Measurements from ENCODE around the gene NUTM2B. TPM values are rescaled to one million over a fixed set of nuclear protein-coding genes. Genes with fewer than 3 reads are reported as not detected.
"Not testable (repeated sequence)": the region's sequence is repeated elsewhere in the genome, so short reads cannot be mapped to it uniquely, and the experiment has no call there.

The NUTM2B gene
- 0.85 TPM for polyA plus RNA-seq (2013, experiment 1 of 2)
- polyA plus RNA-seq (2013, experiment 2 of 2) = 0.51 TPM

- no CpG with 5 or more reads among the region's 3 CpGs for WGBS, 2 experiments (ENCODE audit: insufficient coverage in 2 of 2)
- H3K36me3 ChIP-seq (ENCODE audit: control insufficient read depth, insufficient read depth, low read length); H3K27ac ChIP-seq (ENCODE audit: low read depth, low read length, severe bottlenecking); H3K9me3 ChIP-seq (ENCODE audit: control insufficient read depth, low read length); H3K4me3 ChIP-seq (ENCODE audit: extremely low read depth, insufficient read depth, low read length, poor library complexity, severe bottlenecking); H3K4me1 ChIP-seq (ENCODE audit: control insufficient read depth, insufficient read depth, low read length, poor library complexity, severe bottlenecking): not testable (repeated sequence)
Observed at GRCh38 chr10:79702927-79703326, at the start of gene NUTM2B. Gene NUTM2B, plus strand, starts transcription at chr10:79703227. Its CDS starts 383 bp downstream, at chr10:79703610.

- H3K27ac ChIP-seq (ENCODE audit: low read depth, low read length, severe bottlenecking); H3K36me3 ChIP-seq (ENCODE audit: control insufficient read depth, insufficient read depth, low read length); H3K4me1 ChIP-seq (ENCODE audit: control insufficient read depth, insufficient read depth, low read length, poor library complexity, severe bottlenecking); H3K9me3 ChIP-seq (ENCODE audit: control insufficient read depth, low read length); H3K4me3 ChIP-seq (ENCODE audit: extremely low read depth, insufficient read depth, low read length, poor library complexity, severe bottlenecking): not testable (repeated sequence)
Observed at GRCh38 chr10:79663287-79663686, 39.7 kb upstream of the NUTM2B start.

- H3K4me1 ChIP-seq (ENCODE audit: control insufficient read depth, insufficient read depth, low read length, poor library complexity, severe bottlenecking); H3K4me3 ChIP-seq (ENCODE audit: extremely low read depth, insufficient read depth, low read length, poor library complexity, severe bottlenecking); H3K9me3 ChIP-seq (ENCODE audit: control insufficient read depth, low read length); H3K27ac ChIP-seq (ENCODE audit: low read depth, low read length, severe bottlenecking); H3K36me3 ChIP-seq (ENCODE audit: control insufficient read depth, insufficient read depth, low read length): not testable (repeated sequence)
- 88 to 96% methylated on average over 3 to 4 of the region's 4 CpGs for WGBS, 2 experiments (ENCODE audit: insufficient coverage in 2 of 2)
Observed at GRCh38 chr10:79664686-79665085, 38.3 kb upstream of the NUTM2B start.

- no CpG with 5 or more reads among the region's 1 CpG for WGBS, 2 experiments (ENCODE audit: insufficient coverage in 2 of 2)
- not testable (repeated sequence) for H3K36me3 ChIP-seq (ENCODE audit: control insufficient read depth, insufficient read depth, low read length); H3K9me3 ChIP-seq (ENCODE audit: control insufficient read depth, low read length); H3K27ac ChIP-seq (ENCODE audit: low read depth, low read length, severe bottlenecking); H3K4me1 ChIP-seq (ENCODE audit: control insufficient read depth, insufficient read depth, low read length, poor library complexity, severe bottlenecking); H3K4me3 ChIP-seq (ENCODE audit: extremely low read depth, insufficient read depth, low read length, poor library complexity, severe bottlenecking)
Observed at GRCh38 chr10:79669248-79669788, 33.7 kb upstream of the NUTM2B start.

- H3K36me3 ChIP-seq (ENCODE audit: control insufficient read depth, insufficient read depth, low read length); H3K27ac ChIP-seq (ENCODE audit: low read depth, low read length, severe bottlenecking); H3K9me3 ChIP-seq (ENCODE audit: control insufficient read depth, low read length); H3K4me3 ChIP-seq (ENCODE audit: extremely low read depth, insufficient read depth, low read length, poor library complexity, severe bottlenecking); H3K4me1 ChIP-seq (ENCODE audit: control insufficient read depth, insufficient read depth, low read length, poor library complexity, severe bottlenecking): not testable (repeated sequence)
- 100% methylated on average over 1 of the region's 2 CpGs; no CpG with 5 or more reads in 1 of the 2 experiments for WGBS, 2 experiments (ENCODE audit: insufficient coverage in 2 of 2)
Observed at GRCh38 chr10:79674878-79675277, 28.1 kb upstream of the NUTM2B start.

GRCh38 chr10:79683026-79683883 is 19.8 kb upstream of the NUTM2B start:
- WGBS, 2 experiments (ENCODE audit: insufficient coverage in 2 of 2) = 92 to 93% methylated on average over 15 to 16 of the region's 20 CpGs
- not testable (repeated sequence) for H3K9me3 ChIP-seq (ENCODE audit: control insufficient read depth, low read length); H3K27ac ChIP-seq (ENCODE audit: low read depth, low read length, severe bottlenecking); H3K4me1 ChIP-seq (ENCODE audit: control insufficient read depth, insufficient read depth, low read length, poor library complexity, severe bottlenecking); H3K4me3 ChIP-seq (ENCODE audit: extremely low read depth, insufficient read depth, low read length, poor library complexity, severe bottlenecking); H3K36me3 ChIP-seq (ENCODE audit: control insufficient read depth, insufficient read depth, low read length)

GRCh38 chr10:79683884-79684720 is 18.9 kb upstream of the NUTM2B start:
- not testable (repeated sequence) for H3K4me3 ChIP-seq (ENCODE audit: extremely low read depth, insufficient read depth, low read length, poor library complexity, severe bottlenecking); H3K27ac ChIP-seq (ENCODE audit: low read depth, low read length, severe bottlenecking); H3K4me1 ChIP-seq (ENCODE audit: control insufficient read depth, insufficient read depth, low read length, poor library complexity, severe bottlenecking); H3K36me3 ChIP-seq (ENCODE audit: control insufficient read depth, insufficient read depth, low read length); H3K9me3 ChIP-seq (ENCODE audit: control insufficient read depth, low read length)
- WGBS, 2 experiments (ENCODE audit: insufficient coverage in 2 of 2) = 96 to 97% methylated on average over 35 to 36 of the region's 41 CpGs

GRCh38 chr10:79685044-79685685 is 17.9 kb upstream of the NUTM2B start:
- H3K9me3 ChIP-seq (ENCODE audit: control insufficient read depth, low read length); H3K36me3 ChIP-seq (ENCODE audit: control insufficient read depth, insufficient read depth, low read length); H3K4me3 ChIP-seq (ENCODE audit: extremely low read depth, insufficient read depth, low read length, poor library complexity, severe bottlenecking); H3K4me1 ChIP-seq (ENCODE audit: control insufficient read depth, insufficient read depth, low read length, poor library complexity, severe bottlenecking); H3K27ac ChIP-seq (ENCODE audit: low read depth, low read length, severe bottlenecking): not testable (repeated sequence)
- 88 to 93% methylated on average over 16 to 19 of the region's 21 CpGs for WGBS, 2 experiments (ENCODE audit: insufficient coverage in 2 of 2)

- H3K4me3 ChIP-seq (ENCODE audit: extremely low read depth, insufficient read depth, low read length, poor library complexity, severe bottlenecking); H3K4me1 ChIP-seq (ENCODE audit: control insufficient read depth, insufficient read depth, low read length, poor library complexity, severe bottlenecking); H3K9me3 ChIP-seq (ENCODE audit: control insufficient read depth, low read length); H3K27ac ChIP-seq (ENCODE audit: low read depth, low read length, severe bottlenecking); H3K36me3 ChIP-seq (ENCODE audit: control insufficient read depth, insufficient read depth, low read length): not testable (repeated sequence)
- WGBS, 2 experiments (ENCODE audit: insufficient coverage in 2 of 2) = 100% methylated on average over 1 to 2 of the region's 4 CpGs
Observed at GRCh38 chr10:79686595-79686994, 16.4 kb upstream of the NUTM2B start.

GRCh38 chr10:79687406-79688150 is 15.4 kb upstream of the NUTM2B start:
- H3K4me1 ChIP-seq (ENCODE audit: control insufficient read depth, insufficient read depth, low read length, poor library complexity, severe bottlenecking); H3K9me3 ChIP-seq (ENCODE audit: control insufficient read depth, low read length); H3K4me3 ChIP-seq (ENCODE audit: extremely low read depth, insufficient read depth, low read length, poor library complexity, severe bottlenecking); H3K27ac ChIP-seq (ENCODE audit: low read depth, low read length, severe bottlenecking); H3K36me3 ChIP-seq (ENCODE audit: control insufficient read depth, insufficient read depth, low read length): not testable (repeated sequence)
- 80 to 100% methylated on average over 2 to 4 of the region's 6 CpGs for WGBS, 2 experiments (ENCODE audit: insufficient coverage in 2 of 2)

All from mesodermal cell (in vitro differentiated cells).